HG03520 (cell line): Measurements from ENCODE around the gene GSTO2.
"Not testable (repeated sequence)": the region's sequence is repeated elsewhere in the genome, so short reads cannot be mapped to it uniquely, and the experiment has no call there.

Source experiments
- ATAC-seq: cut with Tn5 transposase; IDR thresholded peaks from one replicate; pipeline ENCODE4 v1.9.1; 2021; ENCODE audit warnings: mild to moderate bottlenecking, moderate library complexity; ENCODE audit not compliant: unreplicated experiment

GSTO2 gene

GRCh38 chr10:104268713-104269645 lies at the start of gene GSTO2:
Gene GSTO2, plus strand, starts transcription at chr10:104269184. Its CDS starts 5,732 bp downstream, at chr10:104274916.
- ATAC-seq: peak; percentile 99

DNA sequence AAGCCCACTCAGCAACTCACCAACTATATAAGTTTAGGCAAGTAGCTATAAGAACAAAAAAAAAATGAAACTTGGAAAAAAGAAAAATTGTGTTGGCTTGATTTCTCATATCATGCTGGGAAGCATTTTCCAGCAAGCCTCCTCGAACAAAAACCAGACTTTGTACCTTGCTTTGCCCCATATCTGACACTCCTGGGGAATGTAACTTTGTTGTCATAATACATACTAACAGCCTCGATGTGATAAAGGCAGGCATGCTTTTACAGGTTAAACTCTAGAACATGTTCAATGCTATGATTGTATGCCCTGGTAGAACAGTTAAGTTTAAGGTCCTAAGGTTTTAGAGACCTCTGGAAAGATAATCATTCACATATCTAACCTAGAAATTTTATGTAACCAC lies 48.5 kb upstream of the GSTO2 start:
- ATAC-seq: no peak

GRCh38 chr10:104223304-104223703 lies 45.7 kb upstream of the GSTO2 start:
- ATAC-seq: no peak

DNA sequence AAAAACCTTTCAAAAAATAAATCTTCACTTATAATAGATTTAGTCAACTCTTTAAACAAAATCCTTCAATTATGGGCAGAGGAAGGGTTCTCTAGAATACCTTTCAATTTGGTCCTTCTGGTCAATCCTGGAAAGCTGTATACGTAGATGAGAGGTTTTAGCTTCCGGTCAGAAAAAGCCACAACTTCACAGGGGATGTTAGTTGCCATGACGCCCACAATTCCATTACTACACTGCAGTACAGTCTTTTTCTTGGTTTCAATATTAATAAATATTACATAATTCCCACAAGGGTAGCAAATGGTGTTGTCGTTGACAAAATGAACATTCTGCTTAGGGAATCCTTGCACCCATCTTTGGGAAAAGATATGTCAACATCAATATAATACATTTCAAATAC lies 38.5 kb upstream of the GSTO2 start:
- ATAC-seq: no peak

DNA sequence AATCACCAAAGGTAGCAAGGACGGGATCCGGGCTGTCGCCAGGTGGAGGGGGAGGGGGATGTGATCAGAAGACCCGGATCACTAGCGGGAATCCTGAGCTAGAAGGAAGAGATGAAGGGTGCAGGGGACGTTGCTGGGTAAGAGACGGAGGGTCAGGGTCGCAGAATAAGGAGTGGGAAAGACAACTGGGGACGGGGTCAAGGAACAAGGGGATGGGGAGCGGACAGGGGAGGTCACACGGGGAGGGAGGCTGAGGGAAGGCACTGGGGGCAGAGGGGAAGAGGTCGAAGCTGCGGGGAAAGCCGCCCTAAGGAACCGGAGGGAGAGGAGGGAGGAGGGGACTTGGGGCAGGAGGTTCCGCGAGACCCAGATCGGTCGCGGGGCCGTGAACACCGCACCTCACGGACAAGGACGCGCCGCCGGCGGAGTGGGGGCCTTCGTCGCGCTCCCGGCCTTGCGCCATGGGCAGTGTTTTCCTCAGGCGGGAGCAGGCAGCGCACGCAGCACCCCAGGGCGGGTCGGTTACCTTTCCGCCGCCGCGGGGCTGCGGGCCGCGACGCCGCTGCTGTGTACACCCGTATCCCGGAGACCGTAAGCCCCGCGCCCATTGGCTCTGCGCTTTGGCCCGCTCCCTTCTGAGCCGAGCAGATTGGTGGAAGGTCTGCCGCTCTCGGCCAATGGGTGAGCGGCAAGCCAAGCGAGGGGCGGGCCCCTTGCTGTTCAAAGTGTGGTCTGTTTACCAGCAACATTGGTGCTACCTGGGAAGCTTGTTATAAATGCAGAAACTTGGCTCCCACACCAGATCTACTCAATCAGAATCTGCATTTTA lies 37.0 kb upstream of the GSTO2 start, which contains the start of gene CFAP43:
TSS of gene CFAP43 (minus strand) at position 581 of the 829 bp plus-strand sequence. CDS start at position 463, 118 bp downstream.
- peak; percentile 100 for ATAC-seq

DNA sequence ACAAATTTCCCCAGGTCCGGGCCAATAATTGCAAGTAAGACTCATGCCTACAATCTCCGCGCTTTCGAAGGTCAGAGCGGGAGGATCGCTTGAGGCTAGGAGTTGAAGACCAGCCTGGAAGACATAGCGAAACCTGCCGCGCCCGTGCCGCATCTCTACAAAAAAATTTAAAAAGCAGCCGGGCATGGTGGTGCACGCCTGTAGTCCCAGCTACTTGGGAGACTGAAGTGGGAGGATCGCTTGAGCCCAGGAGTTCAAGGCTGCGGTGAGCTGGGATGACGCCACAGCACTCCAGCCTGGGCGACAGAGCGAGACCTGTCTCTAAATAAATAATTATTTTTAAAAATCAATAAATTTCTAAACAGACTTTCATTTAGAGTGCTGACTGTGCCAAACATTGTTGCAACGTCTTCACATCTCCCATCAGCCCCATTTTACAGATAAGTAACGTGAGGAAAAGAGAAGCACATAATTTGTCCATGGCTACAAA lies 36.3 kb upstream of the GSTO2 start:
- peak; percentile 6 for ATAC-seq

- no peak for ATAC-seq
Measured at GRCh38 chr10:104233817-104234216, 35.2 kb upstream of the GSTO2 start.

DNA sequence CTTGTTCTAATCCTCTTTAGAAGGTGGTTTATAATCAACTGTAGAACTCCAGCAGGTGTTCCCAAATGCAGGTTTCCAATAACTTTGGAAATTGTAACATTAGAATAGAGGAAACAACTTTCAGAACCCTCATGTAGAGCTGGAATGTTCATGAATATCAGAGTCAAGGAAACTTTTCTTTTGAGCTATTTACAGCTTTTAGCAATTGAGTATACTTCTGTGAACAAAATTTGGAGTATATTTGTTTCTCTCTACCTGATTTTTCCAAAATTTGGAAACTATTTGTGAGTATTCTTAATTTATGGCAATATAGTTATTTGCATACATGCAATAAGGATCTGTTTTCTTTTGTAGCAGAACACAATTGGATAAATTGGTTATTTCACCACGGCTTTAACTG lies 34.0 kb upstream of the GSTO2 start:
- no peak for ATAC-seq

- no peak for ATAC-seq
Measured at GRCh38 chr10:104235801-104236200, 33.2 kb upstream of the GSTO2 start.

DNA sequence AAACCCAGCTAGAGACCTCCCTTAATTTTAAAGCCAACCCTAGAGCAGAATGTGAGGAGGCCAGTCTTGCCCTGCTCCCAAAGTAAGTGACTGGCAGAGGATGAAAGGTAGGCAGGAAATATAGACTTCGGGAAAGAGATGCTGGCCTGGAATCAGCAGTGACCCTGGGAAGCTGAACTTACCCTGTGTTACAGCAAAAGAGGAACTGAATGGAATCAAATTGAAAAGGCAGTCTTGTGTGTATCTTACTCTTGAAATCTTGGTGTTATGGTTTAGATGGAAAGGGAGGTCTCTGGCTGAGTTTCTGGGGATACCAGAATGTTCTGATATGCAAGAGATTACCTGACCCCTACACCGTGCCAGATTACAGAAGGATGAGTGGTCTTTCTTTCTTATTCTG lies 28.9 kb upstream of the GSTO2 start:
- ATAC-seq: no peak

- ATAC-seq: no peak
Measured at GRCh38 chr10:104242545-104242944, 26.4 kb upstream of the GSTO2 start.

DNA sequence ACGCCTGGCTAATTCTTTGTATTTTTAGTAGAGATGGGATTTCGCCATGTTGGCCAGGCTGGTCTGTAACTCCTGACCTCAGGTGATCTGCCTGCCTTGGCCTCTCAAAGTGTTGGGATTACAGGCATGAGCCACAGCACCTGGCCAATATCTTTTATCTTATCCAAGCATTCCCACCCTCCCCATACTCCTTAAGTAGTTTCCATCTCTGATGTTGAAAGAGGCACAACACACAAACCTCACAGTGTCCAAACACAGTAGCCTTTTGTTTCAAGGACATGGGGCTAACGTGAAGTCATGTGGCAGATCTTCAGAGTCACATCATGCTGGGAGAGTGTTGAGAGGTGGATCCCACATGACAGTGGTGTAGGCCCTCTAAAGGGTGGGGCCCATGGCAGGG lies 26.0 kb upstream of the GSTO2 start:
- ATAC-seq: not testable (repeated sequence)

- no peak for ATAC-seq
Measured at GRCh38 chr10:104243512-104243911, 25.5 kb upstream of the GSTO2 start.

DNA sequence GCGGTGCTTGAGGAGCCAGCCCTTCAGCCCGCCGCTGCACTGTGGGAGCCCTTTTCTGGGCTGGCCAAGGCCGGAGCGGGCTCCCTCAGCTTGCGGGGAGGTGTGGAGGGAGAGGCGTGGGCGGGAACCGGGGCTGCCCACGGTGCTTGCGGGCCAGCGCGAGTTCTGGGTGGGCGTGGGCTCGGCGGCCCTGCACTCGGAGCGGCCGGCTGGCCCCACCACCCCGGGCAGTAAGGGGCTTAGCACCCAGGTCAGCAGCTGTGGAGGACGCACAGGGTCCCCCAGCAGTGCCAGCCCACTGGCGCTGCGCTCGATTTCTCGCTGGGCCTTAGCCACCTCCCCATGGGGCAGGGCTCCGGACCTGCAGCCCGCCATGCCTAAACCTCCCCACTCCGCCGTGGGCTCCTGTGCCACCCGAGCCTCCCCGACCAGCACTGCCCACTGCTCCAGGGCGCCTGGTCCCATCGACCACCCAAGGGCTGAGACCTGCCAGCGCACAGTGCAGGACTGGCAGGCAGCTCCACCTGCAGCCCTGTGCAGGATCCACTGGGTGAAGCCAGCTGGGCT lies 23.8 kb upstream of the GSTO2 start:
- no peak for ATAC-seq

GRCh38 chr10:104246976-104247375 lies 22.0 kb upstream of the GSTO2 start:
- no peak for ATAC-seq

DNA sequence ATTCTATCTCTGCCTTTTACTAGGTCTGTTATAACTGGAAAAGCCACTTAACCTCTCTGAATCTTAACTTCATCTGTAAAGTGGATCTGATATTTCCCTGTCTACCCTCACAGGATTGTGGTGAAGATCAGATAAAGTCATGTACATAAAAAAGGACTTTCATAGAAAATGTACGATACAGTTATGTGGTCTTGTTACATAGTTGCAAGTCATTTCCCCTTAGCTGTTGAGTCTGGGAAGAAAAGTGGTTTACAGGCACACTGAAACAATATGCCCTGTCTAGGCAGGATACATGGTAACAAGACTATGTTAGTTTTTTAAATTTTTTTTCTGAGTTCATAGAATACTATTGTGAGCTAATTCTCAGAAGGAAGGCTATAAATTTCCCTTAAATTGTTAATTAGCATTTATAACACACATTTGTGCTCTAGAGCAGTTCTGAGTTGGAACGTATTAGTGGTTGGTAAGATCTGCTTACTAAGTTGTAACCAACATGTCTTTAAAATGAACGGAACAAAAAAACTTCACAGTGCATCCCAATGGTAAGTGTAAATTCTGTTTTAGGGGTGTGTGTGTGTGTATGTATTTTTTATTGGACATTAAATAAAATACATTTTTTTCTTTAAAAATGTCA lies 21.4 kb upstream of the GSTO2 start:
- no peak for ATAC-seq

DNA sequence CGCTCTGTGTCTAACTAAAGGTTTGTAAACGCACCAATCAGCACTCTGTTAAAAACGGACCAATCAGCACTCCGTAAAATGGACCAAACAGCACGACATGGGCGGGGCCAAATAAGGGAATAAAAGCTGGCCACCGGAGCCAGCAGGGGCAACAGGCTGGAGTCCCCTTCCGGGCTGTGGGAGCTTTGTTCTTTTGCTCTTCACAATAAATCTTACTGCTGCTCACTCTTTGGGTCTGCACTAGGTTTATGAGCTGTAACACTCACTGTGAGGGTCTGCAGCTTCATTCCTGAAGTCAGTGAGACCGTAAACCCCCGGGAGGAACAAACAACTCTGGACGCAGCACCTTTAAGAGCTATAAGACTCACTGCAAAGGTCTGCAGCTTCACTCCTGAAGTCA lies 20.1 kb upstream of the GSTO2 start:
- ATAC-seq: not testable (repeated sequence)

DNA sequence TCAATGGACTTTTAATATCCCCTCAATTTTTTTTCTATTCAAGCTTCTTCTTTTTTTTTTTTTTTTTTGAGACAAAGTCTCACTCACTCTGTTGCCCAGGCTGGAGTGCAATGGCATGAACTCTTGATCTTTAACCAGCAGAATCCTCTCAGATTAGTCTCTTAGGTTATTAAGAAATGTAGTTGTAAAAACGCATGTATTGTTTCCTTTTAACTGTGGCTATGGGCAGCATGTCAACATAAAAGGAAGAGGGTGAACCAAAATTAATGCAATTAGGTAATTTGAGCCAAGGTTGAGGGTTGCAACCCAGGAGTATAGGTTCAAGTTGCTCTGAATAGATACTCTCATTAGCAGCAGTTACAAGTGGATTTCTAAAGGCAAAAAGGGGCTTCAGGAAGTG lies 18.6 kb upstream of the GSTO2 start:
- no peak for ATAC-seq

DNA sequence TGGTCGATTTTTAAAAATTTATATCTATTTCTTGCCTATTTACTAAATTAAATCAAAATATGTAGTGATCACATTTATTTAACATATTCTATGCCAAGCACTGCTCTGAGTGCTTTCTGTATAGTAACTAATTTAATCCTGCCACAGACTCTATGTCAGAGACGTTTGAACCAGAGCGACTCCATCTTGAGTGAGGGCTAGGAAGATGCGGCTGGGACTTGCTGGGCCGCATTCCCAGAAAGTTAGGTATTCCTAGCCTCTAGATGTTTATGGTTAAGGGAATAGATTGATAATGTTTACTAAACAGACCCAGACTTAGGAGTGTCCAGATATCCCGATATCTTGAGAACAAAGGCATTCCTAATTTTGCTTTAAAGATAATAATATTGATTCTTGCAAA lies 17.5 kb upstream of the GSTO2 start:
- ATAC-seq: no peak

DNA sequence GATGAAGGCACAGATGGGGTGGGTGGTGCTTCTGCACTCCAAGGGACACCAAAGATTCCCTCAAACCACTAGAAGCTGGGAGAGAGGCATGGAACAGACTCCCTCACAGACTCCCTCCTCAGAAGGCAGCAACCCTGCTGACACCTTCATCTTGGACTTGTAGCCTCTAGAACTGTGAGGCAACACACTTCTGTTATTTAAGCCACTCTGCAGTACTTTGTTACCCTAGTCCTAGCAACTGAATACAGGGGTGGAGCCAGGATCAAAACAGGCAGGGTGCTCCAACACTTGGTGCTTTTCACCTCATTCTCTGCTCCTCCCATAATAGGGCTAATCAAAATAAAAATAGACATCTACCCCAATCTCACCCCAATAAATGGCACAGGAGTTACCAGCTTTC lies 16.6 kb upstream of the GSTO2 start:
- no peak for ATAC-seq

GRCh38 chr10:104253106-104253505 lies 15.9 kb upstream of the GSTO2 start:
- no peak for ATAC-seq
